WERI-Rb-1 (cell line): ENCODE results near the gene DYSF.

Experiments used
- DNase-seq: peaks from one replicate; pipeline ENCODE4 v3.0.0-alpha.2; 2020
- H3K27ac ChIP-seq: fragments of 250-450 bp; sonication (Bioruptor Pico); 2 replicates; pipeline ENCODE4 v1.5.1; 2020; ENCODE audit warnings: mild to moderate bottlenecking, moderate library complexity
- H3K27me3 ChIP-seq: fragments of 250-450 bp; sonication (Bioruptor Pico); 2 replicates; pipeline ENCODE4 v1.5.1; 2021; ENCODE audit warnings: mild to moderate bottlenecking, low read depth, moderate library complexity; ENCODE audit not compliant: insufficient read depth, severe bottlenecking
- H3K36me3 ChIP-seq: fragments of 250-450 bp; sonication (Bioruptor Pico); 2 replicates; pipeline ENCODE4 v1.5.1; 2020; ENCODE audit warnings: mild to moderate bottlenecking, moderate library complexity
- H3K4me3 ChIP-seq: 2 replicates; pipeline ENCODE4 v1.5.1; 2011; ENCODE audit warnings: low read depth, mild to moderate bottlenecking, control low read depth, low read length
- H3K9me3 ChIP-seq: fragments of 250-450 bp; sonication (Bioruptor Pico); 2 replicates; pipeline ENCODE4 v1.5.1; 2021; ENCODE audit warnings: mild to moderate bottlenecking, moderate library complexity; ENCODE audit not compliant: severe bottlenecking
- CTCF ChIP-seq: IDR thresholded peaks from 2 replicates; pipeline ENCODE4 v1.5.1; 2011; ENCODE audit warnings: low read depth, mild to moderate bottlenecking, control low read depth, inconsistent platforms, low read length

Gene DYSF

GRCh38 chr2:71586471-71586870 lies 133.1 kb downstream of the DYSF start:
- H3K27ac ChIP-seq = peak overlapping the region; percentile 17; the same call in 1 of the 2 replicates
- no peak overlapping the region for H3K4me3 ChIP-seq
- no peaks in the 10 kb centered on the region for H3K36me3 ChIP-seq
- 0 out of 2 replicates have a peak, but pooled peaks have one; percentile 12 for TF ChIP-seq CTCF
- no peaks in the 10 kb centered on the region for H3K9me3 ChIP-seq
- DNase-seq = no peak
- no peaks in the 10 kb centered on the region for H3K27me3 ChIP-seq

- Histone ChIP-seq H3K4me3 (no peak overlapping the region), H3K9me3 (no peaks in the 10 kb centered on the region), H3K27me3 (no peaks in the 10 kb centered on the region), H3K36me3 (no peaks in the 10 kb centered on the region), H3K27ac (no peak overlapping the region)
- no peak for TF ChIP-seq CTCF
- DNase-seq = no peak
Measured at GRCh38 chr2:71587509-71588073, 134.2 kb downstream of the DYSF start.

- no peak overlapping the region for H3K4me3 ChIP-seq
- no peaks in the 10 kb centered on the region for H3K27me3 ChIP-seq
- H3K27ac ChIP-seq = no peak overlapping the region
- no peak for TF ChIP-seq CTCF
- no peaks in the 10 kb centered on the region for H3K9me3 ChIP-seq
- no peaks in the 10 kb centered on the region for H3K36me3 ChIP-seq
- DNase-seq = no peak
Measured at GRCh38 chr2:71588497-71589170, 135.3 kb downstream of the DYSF start.

- TF ChIP-seq CTCF = no peak
- no peak overlapping the region for H3K4me3 ChIP-seq
- H3K9me3 ChIP-seq = no peaks in the 10 kb centered on the region
- no peak for DNase-seq
- H3K27me3 ChIP-seq = no peaks in the 10 kb centered on the region
- no peak overlapping the region for H3K27ac ChIP-seq
- H3K36me3 ChIP-seq = no peaks in the 10 kb centered on the region
Measured at GRCh38 chr2:71589763-71590162, 136.4 kb downstream of the DYSF start.

GRCh38 chr2:71591044-71591443 lies 137.7 kb downstream of the DYSF start:
- no peaks in the 10 kb centered on the region for H3K9me3 ChIP-seq
- TF ChIP-seq CTCF = no peak
- DNase-seq = no peak

More at GRCh38 chr2:71591044-71591443, 137.7 kb downstream of the DYSF start:
- H3K27me3 ChIP-seq = no peaks in the 10 kb centered on the region
- H3K36me3 ChIP-seq = no peaks in the 10 kb centered on the region
- no peak overlapping the region for H3K4me3 ChIP-seq
- H3K27ac ChIP-seq = no peak overlapping the region
